SU-DHL-6 (cell line): ENCODE measurements around the gene ANKRD44.

Experiments
- CTCF ChIP-seq: fragments of 200-600 bp; sonication (generic); IDR thresholded peaks from one replicate; pipeline ENCODE4 v1.5.1; 2017; ENCODE audit warnings: antibody characterized with exemption, mild to moderate bottlenecking, low read length, moderate library complexity; ENCODE audit not compliant: insufficient read depth, poor library complexity, severe bottlenecking
- EZH2phosphoT487 ChIP-seq: fragments of 200-600 bp; sonication (generic), shearing (Covaris generic); conservative IDR thresholded peaks from 2 replicates; pipeline ENCODE4 v1.6.1; 2018; ENCODE audit warnings: mild to moderate bottlenecking, antibody characterized with exemption, low read length, moderate library complexity, mixed read lengths

GRCh38 chr2:197237291-197238042, 73.1 kb downstream of the ANKRD44 start:
- TF ChIP-seq CTCF, result no peak
- no peak for TF ChIP-seq EZH2phosphoT487
